PC-9 (cell line): ENCODE results near the gene MCM3. TPM values are rescaled to one million over a fixed set of nuclear protein-coding genes. Genes with fewer than 3 reads are reported as not detected.

ENCODE experiments used
- BruUV-seq: library from RNA; stranded (reverse); fragments of 400-500 nt; replicated peaks from 2 replicates; lab custom pipeline; 2021; lab: Mats Ljungman, UMichigan
- CTCF ChIA-PET: fragments of 300-600 bp; sonication (Branson Sonifier 250); formaldehyde crosslinking; loops from one replicate; lab custom pipeline; 2022; ENCODE audit warnings: antibody characterized with exemption; lab: Charles Lee
- POLR2A ChIA-PET: fragments of 300-600 bp; sonication (Branson Sonifier 250); formaldehyde crosslinking; loops from one replicate; lab custom pipeline; 2022; ENCODE audit warnings: antibody characterized with exemption; ENCODE audit not compliant: unreplicated experiment; lab: Charles Lee
- DNase-seq, 2 experiments: peaks; one replicate each; pipeline versions ENCODE4 v3.0.0 to v3.0.0-alpha.2; 2015 to 2022; ENCODE audit warnings: mixed read lengths in 1 of 2
- H2AFZ ChIP-seq: fragments of 200-600 bp; sonication (generic); 2 replicates; pipeline ENCODE4 v1.8.1; 2017; ENCODE audit warnings: antibody characterized with exemption
- H3F3A ChIP-seq: fragments of 200-600 bp; sonication (generic); 2 replicates; pipeline ENCODE4 v1.8.1; 2017; ENCODE audit warnings: antibody characterized with exemption, mild to moderate bottlenecking, low read depth; ENCODE audit not compliant: insufficient read depth
- H3K27ac ChIP-seq: fragments of 200-600 bp; sonication (generic); 2 replicates; pipeline ENCODE4 v1.6.1; 2016; ENCODE audit warnings: mixed run types
- H3K27me3 ChIP-seq: fragments of 200-600 bp; sonication (generic); 2 replicates; pipeline ENCODE4 v1.6.1; 2016; ENCODE audit warnings: low read depth, mixed run types; ENCODE audit not compliant: insufficient read depth
- H3K36me3 ChIP-seq: fragments of 200-600 bp; sonication (generic); 2 replicates; pipeline ENCODE4 v1.6.1; 2016; ENCODE audit warnings: low read depth, mixed run types
- H3K4me1 ChIP-seq: fragments of 200-600 bp; sonication (generic); replicated peaks from 2 replicates; pipeline ENCODE4 v1.6.1; 2016; ENCODE audit warnings: mixed run types; ENCODE audit not compliant: insufficient read depth
- H3K4me2 ChIP-seq: fragments of 200-600 bp; sonication (generic); 2 replicates; pipeline ENCODE4 v1.6.1; 2017; ENCODE audit warnings: mixed run types
- H3K4me3 ChIP-seq: fragments of 200-600 bp; sonication (generic); 2 replicates; pipeline ENCODE4 v1.6.1; 2016; ENCODE audit warnings: mixed run types
- H3K79me2 ChIP-seq: fragments of 200-600 bp; sonication (generic); 2 replicates; pipeline ENCODE4 v1.6.1; 2017; ENCODE audit warnings: low read depth, mixed run types
- H3K9me2 ChIP-seq: fragments of 200-600 bp; sonication (generic); 2 replicates; pipeline ENCODE4 v1.8.1; 2017; ENCODE audit warnings: mild to moderate bottlenecking; ENCODE audit not compliant: insufficient read depth
- H3K9me3 ChIP-seq: fragments of 200-600 bp; sonication (generic); 2 replicates; pipeline ENCODE4 v1.8.1; 2016; ENCODE audit warnings: low read depth; ENCODE audit not compliant: insufficient read depth
- H4K20me1 ChIP-seq: fragments of 200-600 bp; sonication (generic); 2 replicates; pipeline ENCODE4 v1.8.1; 2017; ENCODE audit not compliant: insufficient read depth
- CTCF ChIP-seq: fragments of 200-600 bp; sonication (generic); conservative IDR thresholded peaks from 2 replicates; pipeline ENCODE4 v1.6.1; 2017; ENCODE audit warnings: mixed run types, antibody characterized with exemption, mild to moderate bottlenecking, moderate library complexity
- EZH2 ChIP-seq: fragments of 200-600 bp; sonication (generic); IDR thresholded peaks from 2 replicates; pipeline ENCODE4 v1.8.0; 2017; ENCODE audit warnings: antibody characterized with exemption, low read depth
- intact Hi-C: fragments of 100-400 bp; cut with micrococcal nuclease; formaldehyde crosslinking; loops from one replicate; pipeline ENCODE4 v1.10.0; 2022; ENCODE audit not compliant: unreplicated experiment
- total RNA-seq: library from RNA; stranded (reverse); gene quantifications from 2 replicates; pipeline ENCODE4 v1.2.3, GENCODE V29; 2021

Gene MCM3
- total RNA-seq, 1 experiment from 2014 or later: 111 TPM

GRCh38 chr6:52283111-52283510 lies 1.4 kb downstream of the MCM3 start:
- H4K20me1 ChIP-seq: peaks cover 6% of the 10 kb centered on the region; the same call in 1 of the 2 replicates
- no peak for TF ChIP-seq EZH2
- no peak for TF ChIP-seq CTCF
- H3K9me2 ChIP-seq: no peaks in the 10 kb centered on the region
- peaks cover 28% of the 10 kb centered on the region for H3K79me2 ChIP-seq
- H3K9me3 ChIP-seq: no peaks in the 10 kb centered on the region; the same call in 1 of the 2 replicates
- peak overlapping the region; percentile 72 for H3K4me3 ChIP-seq
- intact Hi-C loops: no loop called here
- peak overlapping the region; percentile 82 for H3K4me2 ChIP-seq
- DNase-seq: no peak
- no peaks in the 10 kb centered on the region for H3K27me3 ChIP-seq
- H2AFZ ChIP-seq: no peak overlapping the region
- peaks cover 27% of the 10 kb centered on the region for H3K36me3 ChIP-seq
- no peak overlapping the region for H3K27ac ChIP-seq
- no peaks in the 10 kb centered on the region; the same call in none of the 2 replicates for H3F3A ChIP-seq
- ChIA-PET POLR2A (interaction anchor here (0.6 kb wide), 2 partner anchors 51 to 167 kb away, joined by 4 to 6 read pairs; no protein-coding TSS in a partner anchor), CTCF (interaction anchor here (0.9 to 1.1 kb wide), 2 partner anchors 19 to 117 kb away, joined by 3 read pairs; no protein-coding TSS in a partner anchor)
- BruUV-seq: no TSS peak
- H3K4me1 ChIP-seq: peaks cover 21% of the 10 kb centered on the region

GRCh38 chr6:52276130-52276529 lies 8.4 kb downstream of the MCM3 start:
- Histone ChIP-seq H3K4me3 (no peak overlapping the region), H3K4me1 (no peaks in the 10 kb centered on the region), H3K27me3 (no peaks in the 10 kb centered on the region), H3K4me2 (no peak overlapping the region), H3F3A (0 out of 2 replicates have a peak, but pooled peaks cover 2% of the 10 kb centered on the region), H3K27ac (no peak overlapping the region), H4K20me1 (peaks cover 5% of the 10 kb centered on the region; the same call in 1 of the 2 replicates), H3K9me2 (no peaks in the 10 kb centered on the region), H3K9me3 (no peaks in the 10 kb centered on the region; the same call in 1 of the 2 replicates), H3K36me3 (peaks cover 53% of the 10 kb centered on the region), H2AFZ (no peak overlapping the region), H3K79me2 (0 out of 2 replicates have a peak, but pooled peaks cover 3% of the 10 kb centered on the region)
- TF ChIP-seq CTCF (no peak), EZH2 (no peak)
- intact Hi-C loops: no loop called here
- BruUV-seq: no TSS peak
- DNase-seq: no peak
- CTCF ChIA-PET: no interaction called here
- POLR2A ChIA-PET: no interaction called here

GRCh38 chr6:52271852-52272460 lies 12.6 kb downstream of the MCM3 start:
- no TSS peak for BruUV-seq
- Histone ChIP-seq H3K27ac (no peak overlapping the region), H3F3A (0 out of 2 replicates have a peak, but pooled peaks cover 5% of the 10 kb centered on the region), H3K4me1 (no peaks in the 10 kb centered on the region), H3K4me3 (no peak overlapping the region), H3K79me2 (no peaks in the 10 kb centered on the region), H3K27me3 (no peaks in the 10 kb centered on the region), H3K4me2 (no peak overlapping the region), H4K20me1 (no peaks in the 10 kb centered on the region; the same call in 1 of the 2 replicates), H3K36me3 (peaks cover 34% of the 10 kb centered on the region), H2AFZ (no peak overlapping the region), H3K9me3 (no peaks in the 10 kb centered on the region), H3K9me2 (no peaks in the 10 kb centered on the region)
- POLR2A ChIA-PET: no interaction called here
- DNase-seq: no peak
- intact Hi-C loops: no loop called here
- CTCF ChIA-PET: no interaction called here
- TF ChIP-seq CTCF: no peak
- no peak for TF ChIP-seq EZH2
